Left kidney (tissue), 2 donors: ENCODE measurements around the gene JMJD1C. TPM values are rescaled to one million over a fixed set of nuclear protein-coding genes. Genes with fewer than 3 reads are reported as not detected.

Source experiments
- DNase-seq: peaks from one replicate; pipeline ENCODE4 v3.0.0-alpha.2; 2013
- polyA plus RNA-seq: library from polyadenylated mRNA; unstranded; fragments of 120-200 nt; gene quantifications from one replicate; pipeline ENCODE4 v1.2.1, GENCODE V29; 2013; ENCODE audit not compliant: insufficient read length

The JMJD1C gene
- polyA plus RNA-seq, 1 donor, result 119 TPM

GRCh38 chr10:63227207-63227895 lies 238.4 kb downstream of the JMJD1C start:
- DNase-seq, result no peak

GRCh38 chr10:63224241-63224640 lies 241.5 kb downstream of the JMJD1C start:
- DNase-seq, result no peak

- no peak for DNase-seq
Measured at GRCh38 chr10:63221950-63222349, 243.8 kb downstream of the JMJD1C start.

GRCh38 chr10:63219749-63220148 lies 246.0 kb downstream of the JMJD1C start:
- no peak for DNase-seq

- peak; percentile 43 for DNase-seq
Measured at GRCh38 chr10:63217120-63217605, 248.6 kb downstream of the JMJD1C start.

- DNase-seq, result no peak
Measured at GRCh38 chr10:63214571-63214970, 251.2 kb downstream of the JMJD1C start.

- no peak for DNase-seq
Measured at GRCh38 chr10:63213489-63213888, 252.3 kb downstream of the JMJD1C start.

GRCh38 chr10:63210611-63211196 lies 255.1 kb downstream of the JMJD1C start:
- DNase-seq, result no peak

GRCh38 chr10:63209705-63210104 lies 256.1 kb downstream of the JMJD1C start:
- no peak for DNase-seq

GRCh38 chr10:63208986-63209385 lies 256.8 kb downstream of the JMJD1C start:
- peak; percentile 30 for DNase-seq

- peak; percentile 14 for DNase-seq
Measured at GRCh38 chr10:63206997-63207811, 258.6 kb downstream of the JMJD1C start.

- DNase-seq, result no peak
Measured at GRCh38 chr10:63206576-63206975, 259.2 kb downstream of the JMJD1C start.

- DNase-seq, result no peak
Measured at GRCh38 chr10:63205421-63205820, 260.4 kb downstream of the JMJD1C start.

GRCh38 chr10:63204667-63205391 lies 260.9 kb downstream of the JMJD1C start:
- no peak for DNase-seq

GRCh38 chr10:63201118-63201517 lies 264.7 kb downstream of the JMJD1C start:
- DNase-seq, result no peak

- DNase-seq, result no peak
Measured at GRCh38 chr10:63200431-63200830, 265.3 kb downstream of the JMJD1C start.

GRCh38 chr10:63199716-63200115 lies 266.1 kb downstream of the JMJD1C start:
- DNase-seq, result no peak

- peak; percentile 43 for DNase-seq
Measured at GRCh38 chr10:63197344-63198092, 268.3 kb downstream of the JMJD1C start.

- DNase-seq, result no peak
Measured at GRCh38 chr10:63192826-63193225, 273.0 kb downstream of the JMJD1C start.

- no peak for DNase-seq
Measured at GRCh38 chr10:63175534-63175933, 290.2 kb downstream of the JMJD1C start.

- DNase-seq, result no peak
Measured at GRCh38 chr10:63173468-63174232, 292.1 kb downstream of the JMJD1C start.
